T-helper 22 cell (primary cell): ENCODE results near the gene AKNAD1.

Experiments
- DNase-seq: peaks from one replicate; pipeline ENCODE4 v3.0.0-alpha.2; 2020; ENCODE audit warnings: low read depth

The AKNAD1 gene

DNA sequence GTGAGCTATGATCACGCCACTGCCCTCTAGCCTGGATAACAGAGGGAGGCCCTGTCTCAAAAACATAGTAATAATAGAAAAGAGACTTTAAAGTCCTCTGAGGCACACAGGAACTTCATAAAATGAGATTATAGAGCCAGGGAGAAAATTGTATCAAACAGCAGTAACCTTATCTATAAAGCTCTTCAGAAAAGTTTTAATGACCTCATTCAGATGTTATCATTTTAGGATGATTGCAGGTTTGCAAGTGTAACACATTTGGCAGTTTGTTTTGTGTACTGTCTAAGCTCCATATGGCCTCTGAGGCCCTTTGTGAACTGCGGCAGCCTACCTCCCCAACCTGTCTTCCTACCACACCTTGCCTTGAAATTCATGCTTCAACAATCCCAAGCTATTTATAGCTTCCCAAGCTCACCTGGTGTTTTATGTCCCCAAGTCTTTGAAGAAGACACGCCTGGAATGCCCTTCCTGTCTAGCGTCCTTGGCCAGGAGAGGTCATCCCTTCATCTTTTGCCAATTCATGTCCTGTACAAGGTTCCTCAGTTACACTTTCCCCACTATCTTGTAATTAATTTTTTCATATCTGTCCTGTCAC lies 8.5 kb upstream of the AKNAD1 start:
- DNase-seq, result no peak

DNA sequence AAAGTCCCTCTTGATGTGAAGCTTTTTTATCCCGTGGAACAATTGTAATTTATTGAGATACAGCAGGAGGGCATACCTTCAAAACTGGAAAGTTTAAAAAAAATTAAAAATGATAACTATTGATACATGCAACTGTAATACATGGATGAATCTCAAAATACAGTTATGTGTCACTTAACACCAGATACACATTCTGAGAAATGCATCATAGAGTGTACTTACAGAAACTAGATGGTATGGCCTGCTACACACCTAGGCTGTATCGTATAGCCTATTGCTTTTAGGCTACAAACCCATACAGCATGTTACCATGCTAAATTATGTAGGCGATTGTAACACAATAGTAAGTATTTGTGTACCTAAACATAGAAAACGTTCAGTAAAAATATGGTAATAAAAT lies 7.1 kb upstream of the AKNAD1 start:
- DNase-seq, result no peak

DNA sequence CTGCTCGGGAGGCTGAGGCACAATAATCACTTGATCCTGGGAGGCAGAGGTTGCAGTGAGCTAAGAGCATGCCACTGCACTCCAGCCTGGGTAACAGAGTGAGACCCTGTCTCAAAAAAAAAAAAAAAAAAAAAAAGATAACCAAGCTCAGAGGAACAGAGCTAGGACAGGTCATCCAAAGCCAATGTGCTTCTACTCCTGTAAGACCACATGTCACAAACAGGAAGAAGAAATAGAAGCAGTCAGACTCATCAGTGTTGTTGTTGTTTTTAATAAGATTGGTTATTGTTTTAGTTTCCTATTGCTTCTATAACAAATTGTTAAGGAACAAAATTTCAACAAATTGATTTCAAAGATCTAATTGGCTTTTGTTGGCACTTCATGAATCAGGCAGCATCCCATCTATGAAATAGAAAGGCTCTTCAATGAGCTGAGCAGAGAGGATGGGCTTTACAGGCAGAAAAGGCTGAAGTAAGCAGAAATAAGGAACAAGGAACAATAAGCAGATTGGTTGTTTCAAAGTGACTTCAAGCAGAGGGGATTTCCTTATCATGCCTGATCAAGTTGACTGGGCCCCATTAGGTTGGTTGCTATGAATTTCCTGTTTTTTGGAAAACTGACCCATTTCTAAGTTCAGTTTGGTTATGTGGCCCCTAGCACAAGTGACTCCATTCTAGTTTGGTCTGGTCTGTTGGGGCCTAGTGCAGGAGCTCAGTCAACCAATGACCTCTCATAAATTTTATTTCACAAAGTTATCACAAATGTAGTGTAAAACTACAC lies 6.0 kb upstream of the AKNAD1 start:
- no peak for DNase-seq

DNA sequence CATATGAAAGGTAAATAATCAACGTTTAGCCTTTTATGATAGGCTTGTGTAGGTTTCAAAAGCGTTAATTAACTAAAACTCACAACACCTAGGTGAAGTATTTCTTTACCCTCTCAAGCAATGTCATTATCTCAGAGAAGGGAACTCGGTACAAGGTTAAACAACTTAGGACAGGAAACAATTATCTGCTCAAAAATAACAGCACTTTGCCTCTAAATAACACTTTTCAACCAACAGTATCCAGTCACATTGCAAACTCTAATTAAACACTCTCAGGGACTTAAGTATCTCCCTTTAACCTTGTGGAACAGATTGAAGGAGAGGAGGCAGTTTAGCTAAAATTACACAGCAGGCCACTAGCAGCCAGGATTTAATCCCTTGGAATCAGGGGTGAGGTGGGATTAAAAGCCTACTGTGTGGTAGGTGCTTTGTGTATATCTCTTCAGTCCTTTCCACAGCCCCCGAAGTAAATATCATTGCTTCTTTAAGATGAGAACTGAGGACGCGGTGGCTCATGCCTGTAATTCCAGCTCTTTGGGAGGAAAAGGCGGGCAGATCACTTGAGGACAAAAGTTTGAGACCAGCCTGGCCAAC lies 5.2 kb upstream of the AKNAD1 start:
- no peak for DNase-seq

DNA sequence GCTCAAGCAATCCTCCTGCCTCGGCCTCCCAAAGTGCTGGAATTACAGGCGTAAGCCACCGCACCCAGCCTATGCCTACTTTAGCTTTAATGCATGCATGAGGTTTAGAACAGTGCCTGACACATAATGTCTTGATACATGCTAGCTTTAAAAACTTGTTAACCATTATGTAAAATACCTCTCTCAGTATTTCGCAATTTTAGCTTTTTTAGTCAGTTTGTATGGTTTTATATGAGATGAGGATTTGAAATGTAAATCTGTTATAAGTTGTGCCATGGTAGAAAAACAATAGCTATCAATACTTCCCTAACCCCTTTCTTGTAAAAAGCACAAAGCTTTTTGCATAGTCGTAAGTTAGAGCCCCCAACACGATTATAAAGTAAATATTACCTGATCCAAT lies 4.7 kb upstream of the AKNAD1 start:
- DNase-seq, result no peak

DNA sequence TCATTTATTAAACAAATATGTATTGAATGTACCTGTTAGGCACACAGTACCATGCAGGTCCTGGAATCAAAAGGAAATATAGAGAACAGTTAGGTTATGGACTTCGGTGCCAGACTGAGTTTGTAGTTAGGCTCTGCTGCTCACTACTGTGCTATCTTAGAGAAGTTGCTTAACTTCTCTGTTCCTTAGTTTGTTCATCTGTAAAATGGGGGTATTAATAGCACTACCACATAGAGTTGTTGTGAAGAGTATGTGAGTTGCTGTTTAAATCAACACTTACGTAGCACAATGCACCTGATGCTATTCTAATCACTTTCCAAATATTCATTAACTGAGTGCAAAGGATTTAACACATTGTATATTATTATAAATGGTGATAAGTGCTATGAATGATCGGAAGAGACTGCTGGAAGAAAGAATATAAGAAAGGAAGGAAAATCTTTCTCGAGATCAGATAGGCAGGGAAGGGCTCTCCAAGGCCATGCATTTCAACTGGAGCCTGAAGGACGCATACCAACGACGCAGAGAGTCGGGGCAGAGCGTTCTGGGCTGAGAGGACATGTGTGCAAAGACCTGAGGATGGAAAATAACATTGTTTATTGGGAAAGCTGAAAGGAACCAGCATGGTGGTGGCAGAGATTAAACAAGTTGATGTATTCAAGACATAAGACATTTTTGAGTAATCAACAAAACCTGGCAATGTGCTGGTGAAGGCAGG lies 3.5 kb upstream of the AKNAD1 start:
- no peak for DNase-seq

DNA sequence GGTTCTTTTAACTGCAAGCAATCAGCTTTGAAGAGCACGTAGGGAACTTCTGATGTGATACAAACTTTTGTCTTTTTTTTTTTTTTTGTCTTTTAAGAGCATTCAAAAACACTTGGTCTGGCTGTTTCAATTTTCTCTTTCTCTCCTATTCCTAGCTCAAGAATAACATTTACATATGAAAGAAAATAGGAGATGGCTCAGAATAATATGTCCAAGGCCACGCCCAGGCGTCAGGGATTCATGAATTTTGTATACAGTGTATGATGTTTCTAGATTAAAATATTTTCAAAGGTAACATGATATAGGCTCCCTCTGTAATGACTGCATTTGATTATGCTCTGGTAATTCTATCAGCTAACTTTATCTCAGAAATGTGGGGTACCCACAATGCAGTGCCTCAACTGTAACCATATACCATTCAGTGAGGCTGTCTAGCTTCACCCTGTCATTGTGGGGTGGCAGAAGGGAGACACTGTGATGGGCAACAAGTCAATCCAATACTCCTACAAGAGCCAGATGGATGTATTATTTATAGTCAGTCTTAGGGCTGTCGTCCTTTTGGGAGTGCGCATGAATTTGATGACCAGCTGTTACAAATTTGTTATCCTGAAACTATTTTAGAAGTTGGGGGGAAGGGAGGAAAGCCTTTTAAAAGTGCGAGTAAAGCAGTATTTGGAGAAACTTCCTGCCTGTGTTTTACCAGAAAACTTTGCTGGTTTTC lies 1.5 kb upstream of the AKNAD1 start:
- no peak for DNase-seq

DNA sequence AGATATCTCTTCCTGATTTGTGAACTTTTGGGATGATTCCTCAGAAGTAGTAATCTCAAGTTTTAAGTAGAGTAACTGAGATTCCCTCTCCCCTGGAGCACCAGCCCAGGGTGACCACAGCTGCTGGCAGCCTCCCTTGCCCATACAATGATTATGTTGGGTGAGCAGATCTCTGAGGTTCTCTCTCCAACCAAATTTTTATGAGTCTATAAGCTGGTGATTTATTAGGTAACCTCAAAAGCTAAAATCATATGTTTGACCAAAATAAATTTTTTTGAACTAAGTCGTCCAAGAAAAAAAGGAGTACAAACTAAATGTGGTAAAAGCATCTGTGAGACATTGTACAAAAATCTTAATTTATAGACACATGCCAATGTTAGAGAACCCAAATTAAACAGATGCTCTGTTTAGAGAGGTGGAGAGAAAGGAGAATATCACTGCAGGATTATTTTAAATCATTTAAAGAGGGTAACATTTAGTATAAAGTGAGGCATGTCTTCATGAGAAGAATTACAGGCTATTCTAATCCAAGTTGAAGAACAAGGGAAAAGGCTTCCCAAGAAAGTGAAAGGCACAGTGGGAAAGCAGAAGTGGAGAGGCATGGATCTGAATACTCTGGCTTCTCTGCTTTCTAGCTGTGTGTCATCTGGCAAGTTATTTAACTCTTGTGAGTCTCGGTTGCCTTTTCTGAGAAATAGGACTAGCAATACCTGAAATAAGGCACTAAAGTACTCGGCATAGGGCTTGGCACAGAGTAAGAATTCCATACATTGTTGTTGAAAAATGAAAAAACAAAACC lies 2.5 kb downstream of the AKNAD1 start:
- DNase-seq, result no peak

DNA sequence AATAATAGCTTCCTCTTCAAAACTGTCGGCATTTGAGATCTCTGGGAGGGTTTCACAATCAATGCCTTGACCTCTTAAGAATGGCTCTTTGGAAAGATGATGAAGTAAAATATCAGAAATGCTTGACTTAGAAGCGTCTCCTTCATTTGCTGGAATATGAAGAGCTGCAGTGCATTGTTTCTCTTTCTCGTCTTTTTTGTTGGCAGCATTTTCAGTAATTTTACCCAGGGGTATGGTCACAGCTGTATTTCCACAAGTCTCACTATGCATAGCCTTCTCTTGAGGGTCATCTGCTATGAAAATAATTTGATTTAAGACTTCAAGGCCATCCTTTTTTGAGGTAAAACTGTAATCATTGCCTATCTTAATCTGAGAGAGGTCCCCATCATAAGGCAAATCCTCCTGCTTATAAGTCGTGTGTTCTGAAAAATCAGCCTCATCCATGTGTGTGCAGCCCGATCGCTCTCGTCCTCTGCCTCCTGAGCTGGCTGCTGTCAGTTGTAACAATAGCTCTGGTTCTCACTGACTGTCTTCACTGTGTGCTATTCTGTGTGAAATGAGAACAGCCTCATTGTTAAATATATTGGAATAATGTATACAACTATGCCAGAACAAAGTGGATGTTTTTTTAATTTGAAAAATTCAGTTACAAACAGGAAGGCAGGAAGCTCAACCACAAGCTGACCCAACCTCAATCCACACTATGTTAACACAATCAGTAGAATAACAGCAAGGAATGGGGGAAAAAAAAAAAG lies 4.5 kb downstream of the AKNAD1 start:
- DNase-seq, result no peak

DNA sequence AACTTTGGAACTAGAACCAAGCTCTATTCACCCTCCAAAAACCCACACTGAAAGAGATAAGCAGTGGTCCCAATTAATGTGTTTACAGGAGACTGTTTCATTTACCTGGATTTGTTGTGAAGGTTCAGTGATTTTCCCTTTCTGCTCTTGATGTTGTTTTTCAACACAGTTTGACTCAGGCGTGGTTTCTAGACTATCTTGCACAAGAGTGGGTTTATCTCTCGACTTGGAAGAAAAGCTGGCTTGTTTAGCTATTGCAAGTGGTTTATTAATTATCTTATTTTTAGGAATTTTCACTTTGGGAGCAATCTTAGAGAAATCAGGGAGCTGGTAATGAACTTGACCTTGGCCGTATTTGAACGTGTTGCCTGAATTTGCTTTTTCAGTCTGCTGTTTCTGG lies 5.3 kb downstream of the AKNAD1 start:
- no peak for DNase-seq

DNA sequence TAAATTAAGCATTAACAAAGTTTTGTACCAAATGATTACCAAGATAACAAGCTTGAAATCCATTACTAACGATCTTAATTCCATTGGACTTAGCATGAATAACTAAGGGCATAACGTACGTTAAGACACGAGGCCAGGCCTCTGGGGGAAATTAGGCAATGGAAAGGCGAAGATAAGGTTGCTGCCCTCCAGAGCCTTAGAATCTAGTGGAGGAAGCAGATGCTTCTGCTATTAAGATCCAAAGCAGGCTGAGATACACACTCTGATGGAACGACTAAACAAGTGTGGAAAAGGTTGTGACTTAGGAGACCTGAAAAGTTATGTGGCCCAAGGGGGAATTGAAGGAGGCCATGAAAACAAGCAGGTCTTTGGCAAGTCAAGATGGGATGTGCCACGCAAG lies 6.0 kb downstream of the AKNAD1 start:
- DNase-seq, result no peak

DNA sequence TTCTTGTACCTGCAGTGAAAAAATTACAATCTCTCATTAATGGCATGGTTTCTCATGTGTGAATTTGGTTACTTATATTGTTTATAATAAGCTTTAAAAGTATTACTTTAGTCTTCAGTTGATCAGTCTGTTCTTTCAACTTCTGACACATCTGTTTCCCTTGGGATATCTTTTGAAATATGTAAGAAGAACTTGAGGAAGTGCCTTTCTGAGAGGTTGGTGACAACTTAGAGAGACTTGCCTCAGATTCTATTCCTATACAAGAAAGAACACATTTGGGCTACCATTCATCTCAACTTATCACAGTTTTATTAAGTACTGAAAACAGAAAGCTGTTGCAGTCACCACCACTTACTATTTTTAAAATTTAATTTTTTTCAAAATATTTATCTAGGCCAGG lies 8.1 kb downstream of the AKNAD1 start:
- DNase-seq, result no peak

DNA sequence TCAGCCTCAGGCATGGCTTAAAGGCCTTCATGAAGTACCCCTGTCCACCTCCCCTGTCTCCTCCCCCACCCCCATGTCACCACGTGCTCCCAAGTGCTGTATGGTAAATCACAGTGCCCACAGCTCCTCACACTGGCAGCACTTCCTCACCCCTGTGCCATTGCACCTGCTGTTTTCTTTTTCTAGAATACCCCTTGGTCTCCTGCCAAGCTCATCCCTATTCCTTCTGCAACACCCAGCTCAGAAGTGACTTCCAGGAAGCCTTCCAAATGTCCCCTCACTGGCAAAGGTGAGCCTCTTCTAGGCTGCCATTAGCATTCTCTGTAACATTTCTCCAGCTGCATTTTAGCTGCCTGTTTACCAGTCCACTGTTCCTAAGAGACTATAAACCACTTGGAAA lies 9.4 kb downstream of the AKNAD1 start:
- no peak for DNase-seq

DNA sequence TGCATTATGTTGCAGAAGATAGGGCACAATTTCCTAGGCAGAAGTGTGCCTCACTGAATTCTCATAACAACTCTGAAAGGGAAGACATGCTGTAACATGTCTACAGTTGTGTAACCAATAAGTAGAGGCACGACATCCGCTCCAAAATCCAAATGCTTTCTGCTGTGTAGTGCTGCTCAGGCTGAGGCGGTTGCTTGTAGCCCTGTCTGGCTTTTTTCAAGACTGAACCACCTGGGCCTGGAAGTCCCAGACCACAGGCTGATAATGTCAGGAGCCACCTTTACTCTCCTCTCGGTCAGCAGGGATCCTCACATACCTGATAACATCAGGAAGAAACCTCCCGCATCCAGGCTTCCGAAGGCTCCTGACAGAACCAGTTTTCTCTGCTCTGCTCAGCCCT lies 10.9 kb downstream of the AKNAD1 start:
- DNase-seq, result no peak

DNA sequence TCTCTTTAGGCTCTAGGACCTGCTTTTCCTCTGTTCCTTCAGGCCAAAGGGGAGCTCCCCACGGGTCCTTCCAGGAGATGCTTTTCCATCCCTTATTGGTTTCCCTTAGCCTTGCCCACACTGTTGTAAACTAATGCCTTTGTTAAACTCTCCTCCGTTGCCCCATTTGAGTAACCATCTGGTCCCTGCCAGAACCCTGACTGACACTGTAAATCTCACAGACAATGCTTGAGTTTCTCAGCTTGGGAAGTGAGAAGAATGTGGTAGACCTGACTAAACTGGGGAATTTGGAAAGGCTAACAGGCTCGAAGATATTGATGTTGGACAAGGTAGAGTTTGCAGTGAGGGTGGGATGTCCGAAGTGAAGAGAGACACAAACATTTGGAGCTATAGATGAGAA lies 11.4 kb downstream of the AKNAD1 start:
- no peak for DNase-seq

DNA sequence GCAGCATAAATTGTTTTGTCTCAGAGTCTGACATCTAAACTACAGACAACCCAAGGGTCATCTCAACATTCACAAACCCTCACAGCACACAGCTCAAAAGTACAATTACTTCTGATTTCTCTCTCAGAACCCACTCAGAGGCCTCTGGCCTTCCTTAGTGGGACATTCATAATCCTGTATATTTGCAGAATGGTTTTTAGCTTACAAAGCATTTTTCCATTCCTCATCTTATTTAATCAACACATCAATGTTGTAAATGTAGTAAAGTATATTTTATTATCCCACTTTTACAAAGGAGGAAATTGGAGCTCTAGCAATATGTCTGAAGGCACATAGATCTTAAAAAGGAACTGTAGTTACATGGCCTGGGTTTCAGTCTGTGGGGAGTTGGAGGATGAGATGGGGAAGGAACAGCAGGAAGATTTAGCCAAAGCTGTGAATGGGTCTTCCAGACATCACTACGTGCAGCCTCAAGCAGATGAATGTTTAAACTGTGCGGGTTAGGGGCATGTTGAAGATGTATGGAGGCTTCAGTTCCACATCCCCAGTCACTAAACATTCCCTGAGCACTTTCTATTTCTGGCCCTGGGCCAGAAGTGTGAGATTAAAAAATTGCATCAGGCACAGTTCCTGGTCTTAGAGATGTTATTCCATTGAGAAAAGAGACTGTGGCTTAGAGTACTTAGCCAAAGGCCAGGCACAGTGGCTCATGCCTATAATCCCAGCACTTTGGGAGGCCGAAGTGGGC lies 13.3 kb downstream of the AKNAD1 start:
- no peak for DNase-seq

DNA sequence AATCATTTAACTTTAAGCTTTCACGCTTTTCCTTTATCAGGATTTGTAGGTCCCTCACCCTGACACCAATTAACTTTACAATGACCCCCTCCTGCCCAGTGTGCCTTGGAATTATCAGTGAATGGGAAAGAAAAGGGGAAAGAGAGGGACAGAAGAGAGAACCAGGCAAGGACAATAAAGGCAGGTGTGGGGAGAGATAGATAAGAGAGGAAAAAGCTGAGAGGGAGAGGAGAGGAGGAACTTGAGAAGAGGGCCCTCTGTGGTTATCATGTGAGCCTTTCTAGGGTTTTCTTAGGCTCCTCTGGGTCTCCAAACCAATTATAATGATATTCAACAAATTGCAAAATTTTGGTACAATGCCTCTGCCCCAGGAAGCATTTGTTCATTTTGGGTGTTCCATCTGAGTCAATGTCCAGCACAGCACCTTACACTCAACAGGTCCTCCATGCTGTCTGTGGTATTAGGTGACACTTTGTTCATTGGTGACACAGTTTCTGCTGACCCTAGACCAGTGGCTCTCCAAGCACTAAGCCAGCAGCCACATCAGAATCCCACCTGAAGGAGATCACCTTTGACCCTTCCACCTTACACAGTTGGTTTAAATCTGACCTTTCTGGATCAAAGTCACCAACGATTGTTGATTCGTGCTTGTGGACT lies 14.2 kb downstream of the AKNAD1 start:
- DNase-seq, result no peak

DNA sequence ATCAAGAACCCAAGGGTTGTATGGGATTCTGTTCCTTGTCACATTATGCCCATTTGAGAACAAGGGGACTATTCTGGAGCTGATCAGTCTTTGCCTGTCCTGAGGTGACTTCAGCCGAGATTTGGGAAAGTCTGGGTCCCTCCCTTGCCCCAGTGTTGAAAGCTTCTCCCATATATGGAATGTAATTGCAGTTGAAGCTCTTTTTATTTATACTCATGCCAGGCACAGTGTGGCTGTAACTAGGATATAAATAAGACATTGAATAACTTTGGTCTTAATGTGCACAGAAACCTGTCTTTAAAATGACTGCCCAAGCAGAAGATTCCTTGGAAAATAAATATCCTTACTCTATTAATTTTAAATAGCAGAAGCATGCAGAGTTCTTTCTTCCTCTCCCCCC lies 15.2 kb downstream of the AKNAD1 start:
- DNase-seq, result no peak

DNA sequence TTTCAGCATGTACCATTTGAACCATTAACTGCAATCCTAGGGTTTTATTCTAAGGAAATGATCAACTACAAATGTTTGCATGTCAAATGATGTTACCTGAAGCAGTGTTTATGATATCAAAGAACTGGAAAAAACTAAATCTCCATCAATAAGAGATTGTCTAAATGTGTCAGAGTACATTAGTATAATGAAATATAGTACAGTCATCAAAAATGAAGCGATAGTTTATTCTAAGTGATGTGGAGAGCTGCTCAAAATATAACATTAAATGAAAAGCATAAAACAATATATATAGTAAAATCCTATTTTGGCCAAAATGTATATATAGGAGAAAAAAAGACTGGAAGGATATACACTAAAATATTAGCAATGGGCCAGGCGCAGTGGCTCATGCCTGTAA lies 24.0 kb downstream of the AKNAD1 start:
- no peak for DNase-seq

DNA sequence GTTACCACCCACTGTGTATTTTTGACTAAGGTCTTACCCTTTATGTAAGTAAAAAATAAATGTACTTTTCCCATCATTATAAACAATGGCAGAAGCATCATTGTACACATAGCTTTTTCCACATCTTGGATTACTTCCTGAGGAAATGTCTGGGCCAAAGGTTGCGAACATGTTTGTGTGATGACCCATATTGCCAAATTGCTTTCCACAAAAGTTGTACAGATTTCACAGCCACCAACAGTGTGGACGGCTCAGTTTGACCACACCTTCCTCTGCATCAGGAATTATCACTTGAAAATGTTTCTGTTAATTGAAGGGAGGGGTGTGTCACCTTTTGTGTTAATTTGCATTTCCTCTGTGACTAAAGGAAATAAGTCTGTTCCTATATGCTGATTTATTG lies 25.7 kb downstream of the AKNAD1 start:
- no peak for DNase-seq
